ENCODE data around the gene IKBKE.

IKBKE gene

DNA sequence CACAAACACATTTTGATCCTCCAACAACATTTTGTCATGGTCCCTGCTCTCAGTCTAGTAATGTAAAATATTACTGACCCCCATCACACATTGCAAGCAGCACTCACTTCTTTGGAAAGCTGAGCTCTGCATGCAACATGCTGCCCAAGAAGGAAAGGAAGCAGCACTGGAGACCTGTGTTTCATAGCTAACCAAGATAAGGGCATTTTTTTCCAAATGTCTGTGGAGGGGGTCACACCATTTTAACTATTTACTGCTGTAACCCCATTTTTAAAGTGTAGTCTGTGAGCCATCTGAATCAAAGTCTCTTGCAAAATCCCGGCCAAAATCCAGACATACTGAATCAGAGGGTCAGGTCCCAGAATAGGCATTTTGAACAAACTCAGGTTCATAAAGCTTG, 32.5 kb downstream of the IKBKE start:
- Histone ChIP-seq H3K27me3 (ENCODE audit: control insufficient read depth in 3 of 3, insufficient read depth in 3 of 3, low read depth in 1 of 3, low read length in 3 of 3) (peaks cover 6 to 59% (median 27%) of the 10 kb centered on the region in 3 experiments), H2AFZ (ENCODE audit: low read length) (no peak overlapping the region), H3K9me3 (replicated peaks in 1 of 2; ENCODE audit: control insufficient read depth in 2 of 2, insufficient read depth in 1 of 2, low read depth in 1 of 2, low read length in 2 of 2) (no peaks in the 10 kb centered on the region), H3K4me2 (ENCODE audit: insufficient read depth, low read length, poor library complexity, severe bottlenecking) (no peak overlapping the region), H3K36me3 (replicated peaks in 1 of 2; ENCODE audit: control insufficient read depth in 2 of 2, insufficient read depth in 2 of 2, low read length in 2 of 2) (no peaks in the 10 kb centered on the region), H2BK15ac (ENCODE audit: low read length) (no peak overlapping the region), H3K79me1 (ENCODE audit: low read depth, low read length) (no peaks in the 10 kb centered on the region), H3K9ac (ENCODE audit: low read depth, low read length, poor library complexity) (no peak overlapping the region), H2BK120ac (ENCODE audit: low read depth, low read length) (no peak overlapping the region), H3K4me1 (ENCODE audit: control insufficient read depth in 2 of 2, insufficient read depth in 1 of 2, low read depth in 1 of 2, low read length in 2 of 2) (peaks cover 2 to 4% of the 10 kb centered on the region in 2 donors), H3K14ac (ENCODE audit: low read length) (no peak overlapping the region), H3K18ac (ENCODE audit: low read length) (no peak overlapping the region), H2BK12ac (ENCODE audit: low read length) (no peak overlapping the region), H4K91ac (ENCODE audit: low read depth, low read length, poor library complexity) (no peak overlapping the region), H3K4ac (ENCODE audit: low read length) (no peak overlapping the region), H3K23ac (ENCODE audit: low read depth, low read length, poor library complexity) (no peak overlapping the region), H2AK5ac (ENCODE audit: low read depth, low read length) (no peak overlapping the region), H4K8ac (ENCODE audit: low read depth, low read length) (no peak overlapping the region), H3K4me3 (ENCODE audit: low read length in 2 of 2) (no peak overlapping the region), H2BK5ac (ENCODE audit: low read length) (no peak overlapping the region), H3K27ac (replicated peaks; ENCODE audit: low read length) (no peak overlapping the region)
- DNase-seq (ENCODE audit: low spot score) = no peak
- no CpG with 5 or more reads among the region's 1 CpG for WGBS, 2 donors (ENCODE audit: extremely low coverage in 2 of 2, insufficient read length in 2 of 2, insufficient replicate concordance in 1 of 2)

DNA sequence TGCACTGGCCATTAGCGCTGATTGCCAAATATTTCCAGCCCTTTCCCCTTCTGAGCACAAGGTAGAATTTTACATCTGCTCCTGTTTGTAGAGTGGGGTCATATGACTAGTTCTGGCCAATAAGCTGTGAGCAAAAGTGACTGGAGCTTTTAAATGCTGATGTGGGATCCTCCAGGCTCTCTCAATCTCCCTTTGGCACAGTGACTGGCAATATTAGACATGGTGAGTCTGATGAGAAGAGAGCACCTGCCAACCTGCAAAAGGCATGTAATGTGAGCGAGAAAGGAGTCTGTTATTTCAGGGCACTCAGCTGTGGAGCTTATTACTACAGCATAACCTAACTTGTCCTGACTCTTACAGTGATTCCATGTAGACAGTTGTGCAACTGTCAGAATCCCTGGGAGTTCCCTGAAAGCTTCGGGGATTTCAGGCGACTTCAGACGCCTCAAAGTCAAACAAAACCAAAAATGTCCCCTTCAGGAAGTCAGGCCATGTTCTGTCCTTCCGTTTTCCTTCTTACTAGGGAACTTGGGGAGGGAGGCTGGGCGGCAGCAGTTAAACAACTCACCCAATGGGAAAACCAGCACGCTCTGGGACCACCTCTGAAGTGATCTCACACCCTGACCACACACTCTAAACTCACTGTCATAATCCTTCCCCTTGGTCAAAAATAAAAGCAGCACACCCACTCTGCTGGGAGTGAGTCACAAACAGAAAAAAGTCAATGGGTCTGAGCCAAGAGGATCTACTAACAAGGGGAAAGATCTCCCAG, 33.5 kb downstream of the IKBKE start:
- no peaks in the 10 kb centered on the region for H3K9me3 ChIP-seq (replicated peaks in 1 of 2; ENCODE audit: control insufficient read depth in 2 of 2, insufficient read depth in 1 of 2, low read depth in 1 of 2, low read length in 2 of 2)
- H3K27ac ChIP-seq (replicated peaks; ENCODE audit: low read length) = no peak overlapping the region
- no peak overlapping the region for H3K9ac ChIP-seq (ENCODE audit: low read depth, low read length, poor library complexity)
- H3K27me3 ChIP-seq (ENCODE audit: control insufficient read depth in 3 of 3, insufficient read depth in 3 of 3, low read depth in 1 of 3, low read length in 3 of 3) = peaks cover 11 to 68% (median 36%) of the 10 kb centered on the region in 3 experiments
- H3K4me2 ChIP-seq (ENCODE audit: insufficient read depth, low read length, poor library complexity, severe bottlenecking) = no peak overlapping the region
- no peak overlapping the region for H2AK5ac ChIP-seq (ENCODE audit: low read depth, low read length)
- H3K4me3 ChIP-seq (ENCODE audit: low read length in 2 of 2) = no peak overlapping the region
- H4K8ac ChIP-seq (ENCODE audit: low read depth, low read length) = no peak overlapping the region
- H3K79me1 ChIP-seq (ENCODE audit: low read depth, low read length) = no peaks in the 10 kb centered on the region
- peaks cover 2 to 4% of the 10 kb centered on the region in 2 donors for H3K4me1 ChIP-seq (ENCODE audit: control insufficient read depth in 2 of 2, insufficient read depth in 1 of 2, low read depth in 1 of 2, low read length in 2 of 2)
- H2AFZ ChIP-seq (ENCODE audit: low read length) = no peak overlapping the region
- H4K91ac ChIP-seq (ENCODE audit: low read depth, low read length, poor library complexity) = no peak overlapping the region
- no peaks in the 10 kb centered on the region for H3K36me3 ChIP-seq (replicated peaks in 1 of 2; ENCODE audit: control insufficient read depth in 2 of 2, insufficient read depth in 2 of 2, low read length in 2 of 2)
- H3K18ac ChIP-seq (ENCODE audit: low read length) = no peak overlapping the region
- H2BK12ac ChIP-seq (ENCODE audit: low read length) = no peak overlapping the region
- DNase-seq (ENCODE audit: low spot score) = no peak
- WGBS, 2 donors (ENCODE audit: extremely low coverage in 2 of 2, insufficient read length in 2 of 2, insufficient replicate concordance in 1 of 2) = no CpG with 5 or more reads among the region's 8 CpGs
- H2BK5ac ChIP-seq (ENCODE audit: low read length) = no peak overlapping the region
- H3K4ac ChIP-seq (ENCODE audit: low read length) = no peak overlapping the region
- H2BK15ac ChIP-seq (ENCODE audit: low read length) = no peak overlapping the region
- no peak overlapping the region for H3K23ac ChIP-seq (ENCODE audit: low read depth, low read length, poor library complexity)
- H3K14ac ChIP-seq (ENCODE audit: low read length) = no peak overlapping the region
- no peak overlapping the region for H2BK120ac ChIP-seq (ENCODE audit: low read depth, low read length)

DNA sequence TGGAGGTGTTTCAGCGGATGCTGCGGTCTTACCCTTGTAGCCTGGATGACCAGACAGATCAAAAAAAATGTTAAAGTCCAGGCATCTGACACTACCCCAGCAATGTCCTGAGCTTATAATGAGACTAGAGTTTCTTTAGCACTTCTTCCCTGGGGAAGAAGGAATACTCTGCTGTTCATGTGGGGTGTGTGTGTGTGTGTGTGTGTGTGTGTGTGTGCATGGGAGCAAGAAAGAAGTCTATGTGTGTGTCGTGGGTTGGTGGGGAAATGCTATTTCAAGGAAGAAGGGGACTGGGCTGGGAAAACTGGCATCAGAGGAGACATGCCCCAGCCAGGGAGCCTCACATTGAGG, 34.1 kb downstream of the IKBKE start:
- H3K4me2 ChIP-seq (ENCODE audit: insufficient read depth, low read length, poor library complexity, severe bottlenecking) = no peak overlapping the region
- H3K9me3 ChIP-seq (replicated peaks in 1 of 2; ENCODE audit: control insufficient read depth in 2 of 2, insufficient read depth in 1 of 2, low read depth in 1 of 2, low read length in 2 of 2) = no peaks in the 10 kb centered on the region
- H3K36me3 ChIP-seq (replicated peaks in 1 of 2; ENCODE audit: control insufficient read depth in 2 of 2, insufficient read depth in 2 of 2, low read length in 2 of 2) = no peaks in the 10 kb centered on the region
- WGBS, 2 donors (ENCODE audit: extremely low coverage in 2 of 2, insufficient read length in 2 of 2, insufficient replicate concordance in 1 of 2) = no CpG with 5 or more reads among the region's 3 CpGs
- H4K8ac ChIP-seq (ENCODE audit: low read depth, low read length) = no peak overlapping the region
- peaks cover 11 to 74% (median 41%) of the 10 kb centered on the region in 3 experiments for H3K27me3 ChIP-seq (ENCODE audit: control insufficient read depth in 3 of 3, insufficient read depth in 3 of 3, low read depth in 1 of 3, low read length in 3 of 3)
- no peak overlapping the region for H3K9ac ChIP-seq (ENCODE audit: low read depth, low read length, poor library complexity)
- no peak overlapping the region for H2BK120ac ChIP-seq (ENCODE audit: low read depth, low read length)
- no peak overlapping the region for H2AFZ ChIP-seq (ENCODE audit: low read length)
- no peak overlapping the region for H2BK5ac ChIP-seq (ENCODE audit: low read length)
- H3K14ac ChIP-seq (ENCODE audit: low read length) = no peak overlapping the region
- no peaks in the 10 kb centered on the region for H3K79me1 ChIP-seq (ENCODE audit: low read depth, low read length)
- H3K4ac ChIP-seq (ENCODE audit: low read length) = no peak overlapping the region
- H2BK15ac ChIP-seq (ENCODE audit: low read length) = no peak overlapping the region
- H2BK12ac ChIP-seq (ENCODE audit: low read length) = no peak overlapping the region
- H2AK5ac ChIP-seq (ENCODE audit: low read depth, low read length) = no peak overlapping the region
- H3K4me3 ChIP-seq (ENCODE audit: low read length in 2 of 2) = no peak overlapping the region
- no peak overlapping the region for H3K23ac ChIP-seq (ENCODE audit: low read depth, low read length, poor library complexity)
- H4K91ac ChIP-seq (ENCODE audit: low read depth, low read length, poor library complexity) = no peak overlapping the region
- H3K4me1 ChIP-seq (ENCODE audit: control insufficient read depth in 2 of 2, insufficient read depth in 1 of 2, low read depth in 1 of 2, low read length in 2 of 2) = peaks cover 2 to 4% of the 10 kb centered on the region in 2 donors
- H3K18ac ChIP-seq (ENCODE audit: low read length) = no peak overlapping the region
- H3K27ac ChIP-seq (replicated peaks; ENCODE audit: low read length) = no peak overlapping the region
- no peak for DNase-seq (ENCODE audit: low spot score)

DNA sequence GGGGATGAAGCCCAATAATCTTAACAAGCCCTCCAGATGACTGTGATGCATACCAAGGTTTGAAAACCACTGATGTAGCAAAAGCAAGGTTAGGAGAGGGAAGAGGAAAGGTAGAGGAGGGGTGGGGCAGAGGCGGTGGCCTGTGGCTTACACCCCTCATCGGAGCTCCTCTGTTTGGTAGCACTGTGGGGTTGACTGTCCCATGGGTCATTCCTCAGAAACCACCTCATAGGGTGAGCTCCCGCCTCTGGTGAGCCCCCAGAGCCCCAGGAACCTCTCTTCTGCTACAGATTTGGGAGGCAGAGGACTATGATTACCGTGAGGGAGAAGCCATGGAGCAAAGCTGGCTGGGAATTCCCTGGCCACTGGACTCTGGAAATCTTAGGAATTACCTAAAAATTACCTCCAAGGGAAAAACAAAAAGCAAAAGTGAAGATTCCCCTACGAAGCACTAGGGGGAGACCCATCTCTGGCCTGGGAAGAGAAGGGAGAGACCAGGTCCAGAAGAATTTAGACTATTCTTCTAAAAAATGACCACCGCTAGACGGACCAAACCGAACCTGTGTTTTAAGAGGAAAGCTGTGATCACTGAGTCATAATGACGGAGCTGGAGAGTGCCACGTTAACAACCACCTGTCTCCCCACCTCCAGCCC, 35.6 kb downstream of the IKBKE start:
- H3K9ac ChIP-seq (ENCODE audit: low read depth, low read length, poor library complexity) = no peak overlapping the region
- H2AFZ ChIP-seq (ENCODE audit: low read length) = no peak overlapping the region
- no peak overlapping the region for H3K23ac ChIP-seq (ENCODE audit: low read depth, low read length, poor library complexity)
- no peak overlapping the region for H2AK5ac ChIP-seq (ENCODE audit: low read depth, low read length)
- H3K4me3 ChIP-seq (ENCODE audit: low read length in 2 of 2) = no peak overlapping the region
- H3K4ac ChIP-seq (ENCODE audit: low read length) = no peak overlapping the region
- H3K27me3 ChIP-seq (ENCODE audit: control insufficient read depth in 3 of 3, insufficient read depth in 3 of 3, low read depth in 1 of 3, low read length in 3 of 3) = peaks cover 11 to 89% (median 47%) of the 10 kb centered on the region in 3 experiments
- no peaks in the 10 kb centered on the region for H3K9me3 ChIP-seq (replicated peaks in 1 of 2; ENCODE audit: control insufficient read depth in 2 of 2, insufficient read depth in 1 of 2, low read depth in 1 of 2, low read length in 2 of 2)
- no peaks in the 10 kb centered on the region for H3K79me1 ChIP-seq (ENCODE audit: low read depth, low read length)
- no peak overlapping the region for H2BK12ac ChIP-seq (ENCODE audit: low read length)
- H3K36me3 ChIP-seq (replicated peaks in 1 of 2; ENCODE audit: control insufficient read depth in 2 of 2, insufficient read depth in 2 of 2, low read length in 2 of 2) = no peaks in the 10 kb centered on the region
- no peak overlapping the region for H4K91ac ChIP-seq (ENCODE audit: low read depth, low read length, poor library complexity)
- peaks cover 2 to 4% of the 10 kb centered on the region in 2 donors for H3K4me1 ChIP-seq (ENCODE audit: control insufficient read depth in 2 of 2, insufficient read depth in 1 of 2, low read depth in 1 of 2, low read length in 2 of 2)
- DNase-seq (ENCODE audit: low spot score) = no peak
- H2BK15ac ChIP-seq (ENCODE audit: low read length) = no peak overlapping the region
- no CpG with 5 or more reads among the region's 10 CpGs for WGBS, 2 donors (ENCODE audit: extremely low coverage in 2 of 2, insufficient read length in 2 of 2, insufficient replicate concordance in 1 of 2)
- no peak overlapping the region for H2BK120ac ChIP-seq (ENCODE audit: low read depth, low read length)
- H4K8ac ChIP-seq (ENCODE audit: low read depth, low read length) = no peak overlapping the region
- no peak overlapping the region for H2BK5ac ChIP-seq (ENCODE audit: low read length)
- H3K27ac ChIP-seq (replicated peaks; ENCODE audit: low read length) = no peak overlapping the region
- no peak overlapping the region for H3K14ac ChIP-seq (ENCODE audit: low read length)
- no peak overlapping the region for H3K18ac ChIP-seq (ENCODE audit: low read length)
- no peak overlapping the region for H3K4me2 ChIP-seq (ENCODE audit: insufficient read depth, low read length, poor library complexity, severe bottlenecking)

All from neuronal stem cell (in vitro differentiated cells).